ENCODE measurements around the gene MRPS7.
A peak's percentile ranks its signal among the peaks of the same experiment; 100 is the strongest.
"Not testable (repeated sequence)": the region's sequence is repeated elsewhere in the genome, so short reads cannot be mapped to it uniquely, and the experiment has no call there.

Gene MRPS7

GRCh38 chr17:75289115-75289831, 27.6 kb downstream of the MRPS7 start, which contains the start of gene SLC25A19:
Gene SLC25A19 (minus strand): TSS chr17:75289433. CDS start chr17:75286764, 2,669 bp downstream.
- peak within 1 kb of the TSS; percentile 91 for H3K27ac ChIP-seq (ENCODE audit: low read length)
- H3K9ac ChIP-seq (ENCODE audit: low read length): peak within 1 kb of the TSS; percentile 88
- peaks cover 32% of the 10 kb centered on the region for H3K4me1 ChIP-seq (ENCODE audit: low read length)
- peak within 1 kb of the TSS; percentile 86 for H3K4me2 ChIP-seq (ENCODE audit: low read length)
- 0 out of 2 replicates have a peak within 1 kb of the TSS, but pooled peaks have one; percentile 1 for H2AFZ ChIP-seq (ENCODE audit: low read depth, low read length)
- H3K4me3 ChIP-seq (ENCODE audit: low read length): peak within 1 kb of the TSS; percentile 94
- no peaks in the 10 kb centered on the region; the same call in 1 of the 2 replicates for H4K20me1 ChIP-seq (ENCODE audit: insufficient read depth, low read length)
- peaks cover 42% of the 10 kb centered on the region for H3K79me2 ChIP-seq (ENCODE audit: low read length)
- TF ChIP-seq EZH2phosphoT487 (IDR thresholded peaks at IDR 0.05; ENCODE audit: low read depth): no peak
- TF ChIP-seq CTCF (IDR thresholded peaks at IDR 0.05; ENCODE audit: low read depth, low read length): peak; percentile 38
- H3K27me3 ChIP-seq (ENCODE audit: low read depth, low read length): no peaks in the 10 kb centered on the region
- peaks cover 29% of the 10 kb centered on the region for H3K36me3 ChIP-seq (replicated peaks; ENCODE audit: low read depth, low read length)
- H3K9me3 ChIP-seq (ENCODE audit: insufficient read depth, low read length): no peaks in the 10 kb centered on the region

GRCh38 chr17:75289832-75290337, 28.2 kb downstream of the MRPS7 start:
- Histone ChIP-seq H3K36me3 (replicated peaks; ENCODE audit: low read depth, low read length) (peaks cover 29% of the 10 kb centered on the region), H3K79me2 (ENCODE audit: low read length) (peaks cover 42% of the 10 kb centered on the region), H3K4me3 (ENCODE audit: low read length) (peak overlapping the region; percentile 94), H3K4me1 (ENCODE audit: low read length) (peaks cover 38% of the 10 kb centered on the region), H3K4me2 (ENCODE audit: low read length) (peak overlapping the region; percentile 72), H3K27me3 (ENCODE audit: low read depth, low read length) (no peaks in the 10 kb centered on the region), H4K20me1 (ENCODE audit: insufficient read depth, low read length) (no peaks in the 10 kb centered on the region; the same call in 1 of the 2 replicates), H3K27ac (ENCODE audit: low read length) (peak overlapping the region; percentile 91), H3K9ac (ENCODE audit: low read length) (peak overlapping the region; percentile 77), H3K9me3 (ENCODE audit: insufficient read depth, low read length) (no peaks in the 10 kb centered on the region), H2AFZ (ENCODE audit: low read depth, low read length) (no peak overlapping the region)
- TF ChIP-seq EZH2phosphoT487 (IDR thresholded peaks at IDR 0.05; ENCODE audit: low read depth) (no peak), CTCF (IDR thresholded peaks at IDR 0.05; ENCODE audit: low read depth, low read length) (peak; percentile 58)

- H3K4me3 ChIP-seq (ENCODE audit: low read length); H3K9me3 ChIP-seq (ENCODE audit: insufficient read depth, low read length); H4K20me1 ChIP-seq (ENCODE audit: insufficient read depth, low read length); H3K27me3 ChIP-seq (ENCODE audit: low read depth, low read length); H3K4me2 ChIP-seq (ENCODE audit: low read length); H3K27ac ChIP-seq (ENCODE audit: low read length); H3K9ac ChIP-seq (ENCODE audit: low read length); H3K36me3 ChIP-seq (replicated peaks; ENCODE audit: low read depth, low read length); H2AFZ ChIP-seq (ENCODE audit: low read depth, low read length): not testable (repeated sequence)
- H3K4me1 ChIP-seq (ENCODE audit: low read length): peaks cover 57% of the 10 kb centered on the region
- peaks cover 13% of the 10 kb centered on the region for H3K79me2 ChIP-seq (ENCODE audit: low read length)
Measured at GRCh38 chr17:75292810-75293448, 31.2 kb downstream of the MRPS7 start.

DNA sequence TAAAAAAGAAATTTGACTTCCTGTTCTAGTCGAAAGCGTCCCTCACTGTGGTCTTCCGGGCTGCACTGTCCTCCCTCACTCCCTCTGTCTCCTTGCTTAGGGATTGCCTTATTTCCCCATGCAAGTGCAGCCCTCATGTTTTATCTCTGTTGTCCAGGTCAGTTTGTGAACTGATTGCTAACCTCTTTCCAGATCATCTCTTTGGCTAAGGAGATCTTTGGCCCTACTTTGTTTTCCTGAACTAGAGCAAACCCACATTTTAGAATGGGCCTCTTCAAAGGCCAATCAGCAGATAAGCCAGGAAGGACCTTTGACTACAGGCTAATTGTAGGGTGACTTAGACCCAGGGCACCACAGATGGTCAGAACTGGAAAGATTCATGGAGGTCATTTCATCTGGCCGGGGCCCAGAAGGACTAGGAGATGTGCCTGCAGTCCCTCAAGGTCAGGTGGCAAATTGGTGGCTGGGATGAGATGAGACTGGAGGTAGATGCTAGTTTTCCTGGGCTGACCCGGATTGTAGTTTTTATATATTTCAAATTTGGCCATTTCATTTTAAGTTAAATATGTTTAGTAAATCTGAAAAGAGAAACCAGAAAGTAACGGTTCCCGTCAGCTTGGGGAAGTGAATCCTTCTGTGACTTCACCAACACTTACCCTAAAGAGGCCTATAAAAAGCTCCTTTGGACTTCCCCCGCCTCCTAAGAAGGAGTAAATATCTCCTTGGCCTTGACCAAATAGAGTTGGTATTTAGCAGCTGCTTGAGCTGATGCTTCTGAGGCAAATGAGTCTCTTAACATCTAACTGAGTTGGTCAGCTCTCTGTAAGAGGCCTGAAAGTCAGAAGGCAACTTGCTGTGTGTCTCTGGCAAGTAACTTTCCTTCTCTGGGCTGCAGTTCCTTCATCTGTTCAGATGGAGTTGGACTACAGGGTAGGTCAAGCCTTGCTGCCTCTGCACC, 33.8 kb downstream of the MRPS7 start:
- no peaks in the 10 kb centered on the region for H3K27me3 ChIP-seq (ENCODE audit: low read depth, low read length)
- no peaks in the 10 kb centered on the region for H3K79me2 ChIP-seq (ENCODE audit: low read length)
- H4K20me1 ChIP-seq (ENCODE audit: insufficient read depth, low read length): no peaks in the 10 kb centered on the region
- peak overlapping the region; percentile 94 for H3K9ac ChIP-seq (ENCODE audit: low read length)
- peak overlapping the region; percentile 99 for H3K27ac ChIP-seq (ENCODE audit: low read length)
- H3K4me1 ChIP-seq (ENCODE audit: low read length): peaks cover 63% of the 10 kb centered on the region
- H3K4me3 ChIP-seq (ENCODE audit: low read length): peak overlapping the region; percentile 59
- TF ChIP-seq EZH2phosphoT487 (IDR thresholded peaks at IDR 0.05; ENCODE audit: low read depth): no peak
- no peak for TF ChIP-seq CTCF (IDR thresholded peaks at IDR 0.05; ENCODE audit: low read depth, low read length)
- H3K4me2 ChIP-seq (ENCODE audit: low read length): peak overlapping the region; percentile 76
- H3K36me3 ChIP-seq (replicated peaks; ENCODE audit: low read depth, low read length): no peaks in the 10 kb centered on the region
- no peak overlapping the region for H2AFZ ChIP-seq (ENCODE audit: low read depth, low read length)
- H3K9me3 ChIP-seq (ENCODE audit: insufficient read depth, low read length): no peaks in the 10 kb centered on the region

Measured in OCI-LY3 (cell line).